ENCODE measurements around the gene ALOXE3. TPM values are rescaled to one million over a fixed set of nuclear protein-coding genes. Genes with fewer than 3 reads are reported as not detected.

ALOXE3 gene
- total RNA-seq, 1 donor from 2014 or later, result not detected

GRCh38 chr17:8151120-8151640 lies 32.9 kb upstream of the ALOXE3 start:
- no peaks in the 10 kb centered on the region for H3K36me3 ChIP-seq
- no peak overlapping the region for H3K27ac ChIP-seq
- H2AFZ ChIP-seq (replicated peaks), result no peak overlapping the region
- peaks cover 18% of the 10 kb centered on the region for H4K20me1 ChIP-seq (ENCODE audit: low read depth)
- H3K9ac ChIP-seq, result peak overlapping the region; percentile 18
- H3K4me3 ChIP-seq, result peak overlapping the region; percentile 69
- H3K36me3 Mint-ChIP-seq, result peaks cover 7% of the 10 kb centered on the region
- peaks cover 18% of the 10 kb centered on the region for H3K4me1 ChIP-seq
- no peaks in the 10 kb centered on the region for H3K79me2 ChIP-seq (ENCODE audit: low read depth)
- no peaks in the 10 kb centered on the region for H3K9me3 ChIP-seq (ENCODE audit: low read depth)
- no peaks in the 10 kb centered on the region for H3K9me3 Mint-ChIP-seq
- no peaks in the 10 kb centered on the region for H3K27me3 ChIP-seq
- H3K4me2 ChIP-seq, result peak overlapping the region; percentile 92
- peaks cover 21% of the 10 kb centered on the region for H3K4me1 Mint-ChIP-seq
- H3F3A ChIP-seq (ENCODE audit: low read depth), result peaks cover 41% of the 10 kb centered on the region
- peak; percentile 86 for DNase-seq (ENCODE audit: low spot score)
- peak overlapping the region; percentile 96 for H3K27ac Mint-ChIP-seq
- no peak overlapping the region for H3K4me3 Mint-ChIP-seq
- H3K27me3 Mint-ChIP-seq (ENCODE audit: insufficient read depth, low read depth), result peaks cover 16% of the 10 kb centered on the region
- no peak for TF ChIP-seq CTCF (IDR thresholded peaks at IDR 0.05)
- no peak for TF ChIP-seq EZH2 (IDR thresholded peaks at IDR 0.05)
- no peak for TF ChIP-seq EZH2phosphoT487 (IDR thresholded peaks at IDR 0.05)

GRCh38 chr17:8150194-8151119 lies 32.1 kb upstream of the ALOXE3 start:
- H3K79me2 ChIP-seq (ENCODE audit: low read depth), result no peaks in the 10 kb centered on the region
- peaks cover 9% of the 10 kb centered on the region for H3K36me3 Mint-ChIP-seq
- no peak overlapping the region for H3K27ac Mint-ChIP-seq
- H3K27me3 ChIP-seq, result no peaks in the 10 kb centered on the region
- peak overlapping the region; percentile 69 for H3K4me3 ChIP-seq
- H3K4me1 ChIP-seq, result peaks cover 14% of the 10 kb centered on the region
- no peak overlapping the region for H3K4me3 Mint-ChIP-seq
- TF ChIP-seq EZH2 (IDR thresholded peaks at IDR 0.05) (no peak), CTCF (IDR thresholded peaks at IDR 0.05) (no peak), EZH2phosphoT487 (IDR thresholded peaks at IDR 0.05) (no peak)
- peaks cover 35% of the 10 kb centered on the region for H3F3A ChIP-seq (ENCODE audit: low read depth)
- peaks cover 21% of the 10 kb centered on the region for H3K4me1 Mint-ChIP-seq
- H3K27me3 Mint-ChIP-seq (ENCODE audit: insufficient read depth, low read depth), result peaks cover 15% of the 10 kb centered on the region
- H3K36me3 ChIP-seq, result no peaks in the 10 kb centered on the region
- no peak overlapping the region for H2AFZ ChIP-seq (replicated peaks)
- no peaks in the 10 kb centered on the region for H3K9me3 Mint-ChIP-seq
- DNase-seq (ENCODE audit: low spot score), result no peak
- peak overlapping the region; percentile 92 for H3K4me2 ChIP-seq
- H3K27ac ChIP-seq, result no peak overlapping the region
- no peaks in the 10 kb centered on the region for H3K9me3 ChIP-seq (ENCODE audit: low read depth)
- H3K9ac ChIP-seq, result no peak overlapping the region
- peaks cover 18% of the 10 kb centered on the region for H4K20me1 ChIP-seq (ENCODE audit: low read depth)

DNA sequence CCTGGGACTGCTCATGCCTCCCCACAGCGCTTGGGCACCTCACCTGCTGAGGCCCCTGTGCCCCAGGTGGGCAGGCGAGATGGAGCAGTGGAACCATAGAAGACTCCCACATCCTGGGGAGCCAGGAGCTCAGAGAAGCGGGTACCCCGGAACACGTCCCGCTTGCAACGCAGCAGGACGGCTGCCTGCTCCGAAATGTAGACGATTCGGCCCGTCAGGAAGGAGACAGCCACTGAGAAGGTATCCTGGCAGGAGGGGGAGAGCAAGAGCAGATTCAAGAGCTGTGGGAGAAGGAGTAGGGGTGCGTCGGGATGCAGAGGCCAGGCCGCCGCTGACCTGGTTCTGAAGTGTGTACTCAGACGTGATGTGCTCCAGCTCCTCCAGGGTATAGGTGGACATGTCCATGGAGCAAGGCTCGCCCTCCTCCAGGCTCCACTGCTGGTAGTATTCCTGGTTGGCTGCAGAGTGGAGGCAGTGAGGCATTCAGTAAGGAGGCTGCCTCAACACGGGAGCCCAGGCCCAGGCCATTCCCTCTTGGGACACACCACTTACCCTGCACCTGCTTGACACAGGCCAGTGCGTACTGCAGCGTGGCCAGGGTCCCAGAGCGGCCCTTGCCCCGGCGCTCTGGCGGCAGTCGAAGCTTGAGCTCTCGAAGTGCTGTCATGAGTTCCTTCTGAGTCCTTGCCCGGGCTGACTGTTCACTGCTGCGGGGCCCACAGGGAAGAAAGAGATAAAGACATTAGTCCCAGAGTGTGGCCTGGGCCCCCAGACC lies 31.3 kb upstream of the ALOXE3 start:
- Histone ChIP-seq H3K4me3 (no peak overlapping the region), H3K36me3 (no peaks in the 10 kb centered on the region), H3K27ac (no peak overlapping the region), H2AFZ (replicated peaks) (no peak overlapping the region), H4K20me1 (ENCODE audit: low read depth) (peaks cover 18% of the 10 kb centered on the region), H3K79me2 (ENCODE audit: low read depth) (no peaks in the 10 kb centered on the region), H3K9ac (no peak overlapping the region), H3K27me3 (no peaks in the 10 kb centered on the region), H3F3A (ENCODE audit: low read depth) (peaks cover 26% of the 10 kb centered on the region), H3K4me2 (no peak overlapping the region), H3K4me1 (peaks cover 6% of the 10 kb centered on the region), H3K9me3 (ENCODE audit: low read depth) (no peaks in the 10 kb centered on the region)
- H3K4me3 Mint-ChIP-seq, result peak overlapping the region; percentile 65
- peaks cover 21% of the 10 kb centered on the region for H3K4me1 Mint-ChIP-seq
- no peak overlapping the region for H3K27ac Mint-ChIP-seq
- peaks cover 9% of the 10 kb centered on the region for H3K36me3 Mint-ChIP-seq
- no peak for DNase-seq (ENCODE audit: low spot score)
- peaks cover 12% of the 10 kb centered on the region for H3K27me3 Mint-ChIP-seq (ENCODE audit: insufficient read depth, low read depth)
- TF ChIP-seq EZH2phosphoT487 (IDR thresholded peaks at IDR 0.05) (no peak), EZH2 (IDR thresholded peaks at IDR 0.05) (no peak)
- no peaks in the 10 kb centered on the region for H3K9me3 Mint-ChIP-seq

All from neural progenitor cell (in vitro differentiated cells).